Stimulated activated naive B cell treated with anti-CD40 and anti-IgM and Interleukin-4, amounts not matched to agents 10 μg/mL and 1 μg/mL and 100 μg/mL, for 72 hours (primary cell): Measurements from ENCODE around the gene GABBR2.

Source experiments
- ATAC-seq, 2 donors: fragments of 150-1000 bp; cut with Tn5 transposase; replicated peaks; 2 replicates each; pipeline ENCODE4 v1.10.0; 2021; ENCODE audit warnings: moderate library complexity in 1 of 2
- DNase-seq: peaks from one replicate; pipeline ENCODE4 v3.0.0; 2021
- H3K27ac Mint-ChIP-seq: one replicate; pipeline ENCODE4 v1.8.0; 2022; ENCODE audit warnings: mild to moderate bottlenecking, mixed read lengths
- H3K27me3 Mint-ChIP-seq, 2 donors: one replicate each; pipeline ENCODE4 v1.8.0; 2022; ENCODE audit warnings: mixed read lengths in 2 of 2
- H3K36me3 Mint-ChIP-seq, 2 donors: one replicate each; pipeline ENCODE4 v1.8.0; 2022; ENCODE audit warnings: mixed read lengths in 2 of 2, mild to moderate bottlenecking in 1 of 2
- H3K4me1 Mint-ChIP-seq, 2 donors: one replicate each; pipeline ENCODE4 v1.8.0; 2022; ENCODE audit warnings: mixed read lengths in 2 of 2, mild to moderate bottlenecking in 1 of 2
- H3K4me3 Mint-ChIP-seq, 2 donors: one replicate each; pipeline ENCODE4 v1.8.0; 2022; ENCODE audit warnings: mild to moderate bottlenecking in 2 of 2, mixed read lengths in 2 of 2, moderate library complexity in 1 of 2
- H3K9me3 Mint-ChIP-seq, 2 donors: one replicate each; pipeline ENCODE4 v1.8.0; 2022; ENCODE audit warnings: mixed read lengths in 2 of 2, mild to moderate bottlenecking in 1 of 2

The GABBR2 gene

DNA sequence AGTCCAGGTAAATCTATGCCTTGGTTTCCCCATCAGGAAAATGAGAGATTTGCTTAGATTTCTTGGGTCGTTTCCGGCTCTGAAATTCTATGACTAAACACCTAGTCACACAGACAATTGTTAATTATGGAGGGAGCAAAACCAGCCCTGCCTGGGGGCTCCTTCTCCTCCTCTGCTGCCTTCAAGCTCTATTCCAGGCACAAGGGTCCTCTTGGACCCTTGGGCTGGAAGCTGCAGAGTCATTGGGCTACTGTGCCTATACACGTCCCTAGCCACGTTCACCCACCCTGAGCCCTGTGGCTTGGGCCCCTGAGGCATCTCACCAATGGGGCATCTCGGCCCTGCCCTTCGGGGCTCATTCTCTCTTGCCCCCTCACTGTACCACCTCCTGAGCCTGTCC is 379.5 kb downstream of the GABBR2 start:
- Mint-ChIP-seq H3K4me3 (no peak overlapping the region), H3K27ac (no peak overlapping the region), H3K27me3 (peaks cover 11 to 17% of the 10 kb centered on the region in 2 donors), H3K4me1 (peaks cover 0 to 2% of the 10 kb centered on the region in 2 donors), H3K9me3 (no peaks in the 10 kb centered on the region), H3K36me3 (no peaks in the 10 kb centered on the region)
- DNase-seq (no peak), ATAC-seq (no peak)

DNA sequence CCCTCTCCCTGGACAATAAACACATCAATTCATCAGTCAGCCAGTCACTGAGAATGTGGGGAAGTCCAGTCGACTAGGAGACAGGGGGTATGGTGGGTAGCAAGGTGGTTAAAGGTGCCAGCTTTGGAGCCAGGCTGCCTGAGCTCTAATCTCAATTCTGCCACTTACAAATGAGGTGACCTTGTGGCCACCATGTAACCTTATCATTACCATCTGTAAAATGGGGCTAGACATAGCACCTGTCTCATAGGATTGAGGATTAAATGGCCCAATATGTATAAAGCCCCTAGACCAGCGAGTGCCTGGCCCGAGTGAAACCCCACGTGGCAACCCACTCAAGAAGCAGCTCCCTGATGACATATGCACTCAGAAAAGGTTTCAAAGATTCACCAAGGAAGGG is 380.0 kb downstream of the GABBR2 start:
- DNase-seq (no peak), ATAC-seq (no peak)
- peaks cover 0 to 2% of the 10 kb centered on the region in 2 donors for H3K4me1 Mint-ChIP-seq
- no peaks in the 10 kb centered on the region for H3K9me3 Mint-ChIP-seq
- no peaks in the 10 kb centered on the region for H3K36me3 Mint-ChIP-seq
- no peak overlapping the region for H3K4me3 Mint-ChIP-seq
- no peak overlapping the region for H3K27ac Mint-ChIP-seq
- H3K27me3 Mint-ChIP-seq: peaks cover 11 to 13% of the 10 kb centered on the region in 2 donors

DNA sequence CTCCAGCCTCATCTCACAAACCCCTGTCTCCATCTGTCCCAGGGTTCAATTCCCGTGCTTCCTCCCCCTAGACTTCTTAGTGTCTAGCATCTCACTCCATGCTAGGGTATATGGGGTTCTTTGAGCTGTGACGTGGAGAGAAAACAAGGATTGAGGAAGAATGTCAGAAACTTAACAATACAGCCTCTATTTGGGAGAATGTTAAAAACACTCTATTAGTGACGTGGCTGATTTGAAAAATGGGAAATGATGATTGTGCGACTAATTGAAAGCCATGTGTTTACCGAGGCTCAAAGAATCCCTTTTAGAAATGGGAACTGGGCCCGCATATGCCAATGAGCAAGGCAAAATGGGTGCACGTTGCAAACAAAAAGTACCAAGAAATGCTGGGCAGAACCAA is 380.6 kb downstream of the GABBR2 start:
- Mint-ChIP-seq H3K36me3 (no peaks in the 10 kb centered on the region), H3K27me3 (peaks cover 11 to 13% of the 10 kb centered on the region in 2 donors), H3K4me3 (no peak overlapping the region), H3K27ac (no peak overlapping the region), H3K9me3 (no peaks in the 10 kb centered on the region), H3K4me1 (peaks cover 0 to 2% of the 10 kb centered on the region in 2 donors)
- ATAC-seq: no peak
- no peak for DNase-seq

DNA sequence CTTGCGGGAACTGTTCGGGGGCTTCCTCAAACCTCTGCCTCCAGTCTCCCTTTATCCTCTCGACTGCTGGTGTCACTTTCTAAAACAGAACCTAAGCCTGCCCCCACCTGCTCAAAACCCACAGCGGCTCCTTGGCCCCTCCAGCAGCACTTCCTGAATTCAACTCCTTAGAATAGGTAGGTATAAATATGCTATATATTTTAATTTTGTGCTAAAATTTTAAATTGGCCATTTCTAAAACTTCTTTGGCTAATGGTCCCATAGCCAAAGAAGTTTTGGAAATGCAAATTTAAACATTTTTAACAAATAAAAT is 381.5 kb downstream of the GABBR2 start:
- H3K27me3 Mint-ChIP-seq: peaks cover 17 to 18% of the 10 kb centered on the region in 2 donors
- peaks cover 0 to 2% of the 10 kb centered on the region in 2 donors for H3K4me1 Mint-ChIP-seq
- H3K9me3 Mint-ChIP-seq: no peaks in the 10 kb centered on the region
- H3K36me3 Mint-ChIP-seq: no peaks in the 10 kb centered on the region
- no peak overlapping the region for H3K27ac Mint-ChIP-seq
- ATAC-seq (no peak), DNase-seq (no peak)
- H3K4me3 Mint-ChIP-seq: no peak overlapping the region

DNA sequence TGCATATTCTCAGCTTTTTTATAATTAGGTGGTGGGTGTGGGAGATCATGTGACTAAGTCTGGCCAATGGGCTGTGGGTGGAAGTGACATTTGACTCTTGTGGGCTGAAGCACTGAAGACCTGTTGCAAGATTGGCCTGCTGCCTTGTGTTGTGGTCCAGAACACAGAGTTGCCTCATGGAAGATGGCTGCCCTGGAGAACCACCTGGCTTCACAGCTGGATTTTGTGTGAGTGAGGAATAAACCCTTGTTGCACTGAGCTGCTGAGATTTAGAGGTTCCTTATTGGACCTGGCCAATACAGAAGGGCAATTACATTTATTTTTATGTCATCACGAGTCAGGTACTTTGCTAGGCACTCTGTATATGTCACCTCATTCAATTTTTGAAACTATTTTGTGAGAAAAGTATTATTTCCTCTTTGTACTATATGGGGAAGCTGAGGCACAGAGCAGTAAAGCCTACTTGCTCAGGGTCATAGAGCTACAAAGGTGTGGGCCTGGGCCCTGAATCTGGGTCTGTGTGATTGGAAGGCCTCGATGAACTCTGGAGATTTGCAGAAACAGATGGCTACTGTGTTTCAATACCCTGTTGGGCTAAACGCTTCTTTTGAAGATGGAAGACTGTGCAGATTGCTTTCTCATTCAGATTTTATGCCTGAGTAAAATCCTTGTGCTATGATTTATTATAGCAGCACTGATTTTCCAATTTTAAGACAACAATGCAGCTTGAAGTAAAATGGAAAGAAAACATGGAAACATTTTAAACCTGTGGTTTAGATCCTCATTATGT is 382.1 kb downstream of the GABBR2 start:
- ATAC-seq: peak; percentile 33 to 43
- Mint-ChIP-seq H3K9me3 (no peaks in the 10 kb centered on the region), H3K4me1 (peaks cover 0 to 2% of the 10 kb centered on the region in 2 donors), H3K27me3 (peaks cover 18 to 19% of the 10 kb centered on the region in 2 donors), H3K36me3 (no peaks in the 10 kb centered on the region), H3K27ac (no peak overlapping the region), H3K4me3 (no peak overlapping the region)
- no peak for DNase-seq

DNA sequence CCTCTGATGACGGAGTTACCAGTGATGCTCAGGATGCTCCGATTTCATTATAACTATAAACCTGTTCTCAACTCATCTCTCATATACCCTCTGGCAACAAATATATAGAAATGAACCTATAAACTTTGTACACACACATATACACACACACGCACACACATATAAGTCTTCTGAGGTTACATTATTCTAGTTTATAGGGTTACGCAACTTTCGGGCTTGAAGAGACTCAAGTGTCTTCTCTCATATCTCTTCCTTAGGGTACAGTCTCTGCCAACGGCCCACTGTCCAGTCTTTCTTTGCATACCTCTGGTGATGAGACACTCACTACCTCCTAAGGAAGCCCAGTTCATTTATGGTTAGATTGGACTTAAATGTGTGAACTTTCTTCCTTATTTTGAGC is 383.9 kb downstream of the GABBR2 start:
- no peak overlapping the region for H3K27ac Mint-ChIP-seq
- H3K27me3 Mint-ChIP-seq: peaks cover 9 to 11% of the 10 kb centered on the region in 2 donors
- no peaks in the 10 kb centered on the region for H3K4me1 Mint-ChIP-seq
- H3K9me3 Mint-ChIP-seq: no peaks in the 10 kb centered on the region
- H3K4me3 Mint-ChIP-seq: no peak overlapping the region
- H3K36me3 Mint-ChIP-seq: no peaks in the 10 kb centered on the region
- ATAC-seq (no peak), DNase-seq (no peak)

DNA sequence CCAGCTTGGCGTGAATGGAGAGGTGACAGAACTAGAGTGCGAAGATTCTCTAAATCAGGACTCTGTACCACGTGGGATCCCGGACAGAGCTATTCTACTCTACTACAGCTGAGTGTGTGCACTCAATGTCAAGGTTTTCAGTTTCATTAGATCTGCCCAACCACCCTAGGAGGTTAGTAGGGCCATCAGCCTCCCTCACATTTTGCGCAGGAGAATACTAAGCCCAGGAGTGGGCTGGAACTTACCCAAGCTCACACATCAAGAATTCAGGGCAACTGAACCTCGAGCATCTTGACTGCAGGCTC is 385.0 kb downstream of the GABBR2 start:
- H3K36me3 Mint-ChIP-seq: no peaks in the 10 kb centered on the region
- no peak overlapping the region for H3K4me3 Mint-ChIP-seq
- peaks cover 9 to 11% of the 10 kb centered on the region in 2 donors for H3K27me3 Mint-ChIP-seq
- DNase-seq (no peak), ATAC-seq (no peak)
- H3K9me3 Mint-ChIP-seq: no peaks in the 10 kb centered on the region
- H3K4me1 Mint-ChIP-seq: no peaks in the 10 kb centered on the region
- no peak overlapping the region for H3K27ac Mint-ChIP-seq

DNA sequence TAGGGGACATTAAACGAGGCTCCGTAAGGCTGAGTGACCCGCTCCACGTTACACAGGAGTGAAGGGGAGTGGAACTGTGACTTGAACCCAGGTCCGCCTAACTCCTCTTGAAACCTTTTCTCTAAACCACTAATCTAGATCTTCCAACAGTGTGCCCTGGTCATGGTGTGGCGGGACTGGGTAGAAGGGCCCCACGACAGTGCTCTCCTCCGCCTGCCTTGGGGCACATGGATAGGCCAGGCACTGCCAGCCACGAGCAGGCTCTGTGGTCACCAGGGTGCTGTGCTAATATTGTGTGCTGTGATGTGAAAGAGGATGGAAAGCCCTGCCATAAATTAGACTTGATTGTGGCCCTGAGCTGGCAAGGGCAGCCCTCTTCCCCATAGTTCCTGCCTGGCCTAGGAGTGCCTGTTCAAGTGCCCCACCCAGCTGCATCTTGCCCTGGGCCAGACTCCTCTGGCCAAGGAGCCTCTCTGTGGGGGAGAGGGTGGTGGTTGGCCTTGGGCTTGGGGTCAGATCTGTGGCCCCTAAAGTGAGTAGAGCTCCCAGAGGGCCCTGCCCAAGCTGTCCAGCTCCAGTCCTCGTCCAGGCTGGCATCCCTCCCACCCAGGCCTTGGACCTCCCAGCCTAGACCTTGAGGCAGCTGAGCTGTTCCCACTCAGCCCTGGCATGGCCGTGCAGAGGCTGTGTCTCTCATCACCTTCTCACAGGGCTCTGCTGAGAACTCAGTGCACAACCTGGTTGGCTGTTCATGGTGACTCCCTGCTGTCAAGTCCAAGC is 385.5 kb downstream of the GABBR2 start:
- H3K9me3 Mint-ChIP-seq: no peaks in the 10 kb centered on the region
- no peaks in the 10 kb centered on the region for H3K4me1 Mint-ChIP-seq
- H3K27ac Mint-ChIP-seq: no peak overlapping the region
- DNase-seq (no peak), ATAC-seq (no peak)
- peaks cover 9 to 10% of the 10 kb centered on the region in 2 donors for H3K27me3 Mint-ChIP-seq
- no peaks in the 10 kb centered on the region for H3K36me3 Mint-ChIP-seq
- H3K4me3 Mint-ChIP-seq: no peak overlapping the region

DNA sequence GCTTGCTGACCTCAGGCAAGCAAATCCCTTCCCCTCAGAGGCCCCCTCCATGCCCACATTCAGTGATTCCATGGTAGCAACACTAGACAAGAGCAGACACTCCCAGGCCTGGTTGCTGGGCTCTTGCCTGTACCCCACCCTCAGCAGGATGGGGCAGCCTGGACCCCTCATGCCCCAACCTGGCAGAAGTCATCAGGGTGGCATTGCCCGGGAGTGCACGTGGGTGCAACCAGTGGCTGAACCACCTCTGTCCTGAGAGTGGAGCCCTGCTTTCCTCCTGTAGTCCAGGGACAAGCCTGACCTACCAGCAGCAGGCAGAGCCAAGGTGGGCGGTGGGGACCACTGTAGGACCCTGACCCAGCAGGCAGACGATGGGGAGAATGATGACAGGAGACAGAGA is 387.5 kb downstream of the GABBR2 start:
- DNase-seq (no peak), ATAC-seq (no peak)
- no peak overlapping the region for H3K27ac Mint-ChIP-seq
- H3K9me3 Mint-ChIP-seq: no peaks in the 10 kb centered on the region
- no peaks in the 10 kb centered on the region for H3K4me1 Mint-ChIP-seq
- peaks cover 7 to 9% of the 10 kb centered on the region in 2 donors for H3K27me3 Mint-ChIP-seq
- no peak overlapping the region for H3K4me3 Mint-ChIP-seq
- no peaks in the 10 kb centered on the region for H3K36me3 Mint-ChIP-seq

DNA sequence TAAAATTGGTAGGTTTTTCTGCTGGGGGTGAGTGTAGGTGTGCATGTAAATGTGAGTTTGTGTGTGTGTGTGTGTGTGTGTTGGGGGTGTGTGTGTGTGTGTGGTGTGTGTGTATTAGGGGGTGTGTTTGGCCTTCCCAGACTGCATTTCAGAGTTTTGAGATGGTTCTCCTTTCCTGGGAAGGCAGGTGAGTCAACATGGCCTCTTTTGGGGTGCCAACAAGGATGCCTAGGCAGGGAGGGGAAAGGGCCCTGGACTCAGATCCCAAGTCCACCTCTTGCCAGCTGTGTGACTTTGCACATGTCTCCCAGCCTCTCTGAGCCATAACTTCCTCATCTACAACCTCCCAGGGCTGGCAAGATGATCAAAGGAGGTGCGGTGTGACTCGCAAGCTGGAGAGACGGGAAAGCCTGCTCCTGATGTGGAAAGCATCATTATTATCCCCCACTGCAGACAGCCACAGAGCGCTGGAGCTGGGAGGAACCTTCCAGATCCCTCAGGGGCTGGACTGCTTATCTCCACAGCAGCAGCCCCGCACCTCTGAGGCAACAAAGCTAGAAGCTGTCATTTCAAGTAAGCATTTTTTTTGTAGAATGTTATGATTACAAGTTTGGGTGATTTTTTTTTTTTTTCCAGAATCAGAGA is 389.8 kb downstream of the GABBR2 start:
- no peaks in the 10 kb centered on the region for H3K9me3 Mint-ChIP-seq
- no peak for DNase-seq
- H3K36me3 Mint-ChIP-seq: no peaks in the 10 kb centered on the region
- no peak for ATAC-seq
- no peak overlapping the region for H3K4me3 Mint-ChIP-seq
- H3K27ac Mint-ChIP-seq: no peak overlapping the region
- H3K4me1 Mint-ChIP-seq: peaks cover 4 to 6% of the 10 kb centered on the region in 2 donors
- peaks cover 14 to 21% of the 10 kb centered on the region in 2 donors for H3K27me3 Mint-ChIP-seq

DNA sequence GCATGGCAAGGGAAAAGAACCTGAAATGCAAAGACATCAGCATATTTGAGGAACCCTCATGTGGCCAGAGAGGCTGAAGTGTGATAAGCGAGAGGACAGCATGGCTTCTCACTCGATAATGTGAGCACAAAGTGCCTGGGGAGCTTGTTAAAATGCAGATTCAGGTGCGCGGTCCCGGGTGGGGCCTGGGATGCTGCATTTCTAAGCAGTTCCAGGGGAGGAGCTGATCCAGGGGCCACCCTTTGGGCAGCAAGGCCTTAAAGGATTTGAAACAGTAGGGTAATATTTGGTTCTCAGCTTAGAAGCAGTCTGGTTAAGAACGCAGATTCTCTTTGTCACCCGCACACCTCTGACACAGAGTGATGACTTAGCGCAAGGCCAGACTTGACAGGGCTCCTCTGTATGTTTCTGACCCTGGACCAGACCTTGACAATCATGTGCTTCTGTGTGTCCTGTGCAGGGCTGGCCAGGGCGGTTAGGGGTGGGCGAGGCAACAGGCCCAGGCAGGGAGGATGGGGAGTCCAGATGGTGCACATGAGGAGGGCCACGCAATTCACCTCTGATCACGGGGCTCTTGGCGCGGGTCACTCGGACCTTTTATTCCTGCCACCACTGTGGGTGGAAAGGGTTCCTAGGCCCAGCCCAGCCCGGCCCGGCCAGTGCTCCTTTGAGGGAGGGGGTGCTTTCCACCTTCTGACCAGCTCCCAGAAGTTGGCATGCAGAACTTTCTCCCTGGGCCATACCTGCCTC is 390.5 kb downstream of the GABBR2 start:
- H3K4me3 Mint-ChIP-seq: no peak overlapping the region
- DNase-seq (no peak), ATAC-seq (no peak)
- H3K27me3 Mint-ChIP-seq: peaks cover 14 to 21% of the 10 kb centered on the region in 2 donors
- H3K9me3 Mint-ChIP-seq: no peaks in the 10 kb centered on the region
- H3K4me1 Mint-ChIP-seq: peaks cover 4 to 6% of the 10 kb centered on the region in 2 donors
- H3K36me3 Mint-ChIP-seq: no peaks in the 10 kb centered on the region
- H3K27ac Mint-ChIP-seq: no peak overlapping the region

DNA sequence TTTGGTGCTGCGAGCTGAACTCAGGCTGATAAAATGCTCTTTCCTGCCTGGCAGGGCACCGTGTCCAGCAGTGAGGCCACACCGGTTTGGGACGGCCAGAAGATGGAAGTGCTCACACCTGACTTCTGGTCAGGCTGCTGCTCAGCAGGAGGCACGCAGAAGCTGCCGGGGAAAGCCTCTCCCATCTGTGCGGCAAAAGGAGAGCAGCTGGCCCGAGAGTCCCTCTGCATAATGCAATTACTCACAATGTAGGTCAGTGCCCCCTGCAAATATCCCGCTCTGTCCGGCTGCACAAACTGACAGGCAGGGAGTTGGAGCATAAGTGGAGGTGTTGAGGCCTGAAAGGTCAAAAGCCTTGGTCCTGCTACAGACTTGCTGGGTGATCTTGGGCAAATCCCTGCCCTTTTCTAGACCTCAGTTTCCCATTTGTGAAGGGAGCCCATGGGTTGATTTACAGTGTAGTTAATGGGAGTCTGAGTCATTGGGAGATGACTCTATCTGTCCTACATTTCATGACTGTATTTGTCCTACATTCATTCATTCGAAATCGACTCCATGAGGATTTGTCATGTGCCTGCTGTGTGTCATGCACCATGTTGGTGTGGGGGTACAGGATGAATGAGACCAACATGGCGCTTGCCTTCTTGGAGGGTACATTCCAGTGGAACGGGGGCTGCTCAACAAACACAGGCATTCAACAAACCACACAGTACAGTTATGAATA is 391.4 kb downstream of the GABBR2 start:
- Mint-ChIP-seq H3K36me3 (no peaks in the 10 kb centered on the region), H3K4me1 (peaks cover 4 to 6% of the 10 kb centered on the region in 2 donors), H3K9me3 (no peaks in the 10 kb centered on the region), H3K27me3 (peaks cover 9 to 16% of the 10 kb centered on the region in 2 donors), H3K27ac (no peak overlapping the region), H3K4me3 (no peak overlapping the region)
- ATAC-seq (no peak), DNase-seq (no peak)

DNA sequence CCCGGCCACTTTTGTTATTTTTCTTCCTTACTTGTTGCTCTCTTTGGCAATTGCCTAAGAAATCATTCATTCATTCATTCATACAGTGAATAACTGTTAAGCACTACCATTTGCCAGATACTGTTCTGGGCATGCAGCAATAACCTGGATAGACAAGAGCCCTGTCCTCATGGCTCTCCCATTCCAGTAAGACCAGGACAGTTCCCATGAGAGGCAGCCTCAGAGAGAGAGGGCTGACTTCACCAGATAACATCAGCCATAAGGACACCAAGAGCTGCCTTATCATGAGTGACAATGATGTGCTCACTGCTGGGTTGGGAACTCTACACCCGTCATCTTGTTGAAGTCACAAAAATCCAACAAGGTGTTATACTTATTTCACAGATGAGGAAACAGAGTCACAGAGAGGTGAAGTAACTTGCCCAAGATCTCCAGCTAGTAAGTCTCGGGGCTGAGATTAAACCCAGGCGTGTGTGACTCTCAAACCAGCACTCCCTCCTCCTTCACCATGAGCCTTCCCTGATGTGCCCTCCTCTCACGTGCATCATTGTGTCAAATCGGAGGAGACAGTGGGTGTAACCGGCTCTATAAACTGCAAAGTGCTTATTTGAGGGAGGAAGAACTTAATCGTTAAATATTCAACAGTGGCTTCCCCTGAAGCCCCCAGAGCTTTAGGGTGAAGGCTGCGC is 392.1 kb downstream of the GABBR2 start:
- Mint-ChIP-seq H3K4me3 (no peak overlapping the region), H3K27ac (no peak overlapping the region), H3K36me3 (no peaks in the 10 kb centered on the region), H3K27me3 (peaks cover 7 to 12% of the 10 kb centered on the region in 2 donors), H3K4me1 (peaks cover 4 to 6% of the 10 kb centered on the region in 2 donors), H3K9me3 (no peaks in the 10 kb centered on the region)
- no peak for DNase-seq
- ATAC-seq: no peak
